ENCODE results near the gene PCYOX1L. TPM values are rescaled to one million over a fixed set of nuclear protein-coding genes. Genes with fewer than 3 reads are reported as not detected.

PCYOX1L gene
- total and polyA plus RNA-seq, 10 donors = 5.4 to 13.0 (median 7.9) TPM

GRCh38 chr5:149323210-149323609 lies 34.6 kb upstream of the PCYOX1L start:
- H3K4me1 ChIP-seq = peaks cover 0 to 8% (median 0%) of the 10 kb centered on the region in 6 donors
- H3K36me3 ChIP-seq = peaks cover 0 to 25% (median 0%) of the 10 kb centered on the region in 6 donors
- TF ChIP-seq POLR2AphosphoS5 (IDR thresholded peaks at IDR 0.05) (no peak), CTCF (IDR thresholded peaks at IDR 0.05 in 8 of 11, conservative IDR thresholded peaks at IDR 0.05 in 3 of 11) (no peak), POLR2A (IDR thresholded peaks at IDR 0.05) (no peak)
- intact Hi-C loops (cut with DNase I; ENCODE audit: low total_unique reads) = no loop called here
- no peak for DNase-seq
- peaks cover 0 to 6% (median 0%) of the 10 kb centered on the region in 8 donors for H3K9me3 ChIP-seq
- H3K27ac ChIP-seq = no peak overlapping the region
- H3K4me3 ChIP-seq = no peak overlapping the region
- H3K27me3 ChIP-seq (replicated peaks in 1 of 7) = no peaks in the 10 kb centered on the region

GRCh38 chr5:149323621-149324205 lies 34.1 kb upstream of the PCYOX1L start:
- Histone ChIP-seq H3K36me3 (peaks cover 0 to 25% (median 0%) of the 10 kb centered on the region in 6 donors), H3K27me3 (replicated peaks in 1 of 7) (no peaks in the 10 kb centered on the region), H3K9me3 (peaks cover 0 to 6% (median 0%) of the 10 kb centered on the region in 8 donors), H3K4me3 (no peak overlapping the region), H3K4me1 (peaks cover 0 to 8% (median 0%) of the 10 kb centered on the region in 6 donors), H3K27ac (no peak overlapping the region)
- TF ChIP-seq POLR2AphosphoS5 (IDR thresholded peaks at IDR 0.05) = no peak
- no peak for TF ChIP-seq CTCF (IDR thresholded peaks at IDR 0.05 in 8 of 11, conservative IDR thresholded peaks at IDR 0.05 in 3 of 11)
- no peak for TF ChIP-seq POLR2A (IDR thresholded peaks at IDR 0.05)
- 59 to 99% (median 85%) methylated on average over 2 of the region's 2 CpGs for WGBS, 5 donors
- no peak for DNase-seq
- intact Hi-C loops (cut with DNase I; ENCODE audit: low total_unique reads) = no loop called here

- 77 to 100% (median 93%) methylated on average over 2 of the region's 2 CpGs for WGBS, 5 donors
- DNase-seq = no peak
- peaks cover 0 to 25% (median 0%) of the 10 kb centered on the region in 6 donors for H3K36me3 ChIP-seq
- no peak overlapping the region for H3K4me3 ChIP-seq
- peaks cover 0 to 6% (median 0%) of the 10 kb centered on the region in 8 donors for H3K9me3 ChIP-seq
- no peaks in the 10 kb centered on the region for H3K27me3 ChIP-seq (replicated peaks in 1 of 7)
- intact Hi-C loops (cut with DNase I; ENCODE audit: low total_unique reads) = no loop called here
- H3K27ac ChIP-seq = no peak overlapping the region
- H3K4me1 ChIP-seq = peaks cover 0 to 8% (median 0%) of the 10 kb centered on the region in 6 donors
- no peak for TF ChIP-seq POLR2A (IDR thresholded peaks at IDR 0.05)
- no peak for TF ChIP-seq CTCF (IDR thresholded peaks at IDR 0.05 in 8 of 11, conservative IDR thresholded peaks at IDR 0.05 in 3 of 11)
- no peak for TF ChIP-seq POLR2AphosphoS5 (IDR thresholded peaks at IDR 0.05)
Measured at GRCh38 chr5:149324641-149325040, 33.2 kb upstream of the PCYOX1L start.

GRCh38 chr5:149325166-149325735 lies 32.6 kb upstream of the PCYOX1L start:
- H3K27ac ChIP-seq = no peak overlapping the region
- intact Hi-C loops (cut with DNase I; ENCODE audit: low total_unique reads) = no loop called here
- no peaks in the 10 kb centered on the region for H3K27me3 ChIP-seq (replicated peaks in 1 of 7)
- peaks cover 0 to 8% (median 0%) of the 10 kb centered on the region in 6 donors for H3K4me1 ChIP-seq
- TF ChIP-seq POLR2A (IDR thresholded peaks at IDR 0.05) = no peak
- TF ChIP-seq CTCF (IDR thresholded peaks at IDR 0.05 in 8 of 11, conservative IDR thresholded peaks at IDR 0.05 in 3 of 11) = no peak
- no peak for TF ChIP-seq POLR2AphosphoS5 (IDR thresholded peaks at IDR 0.05)
- no peak overlapping the region for H3K4me3 ChIP-seq
- H3K9me3 ChIP-seq = peaks cover 0 to 6% (median 0%) of the 10 kb centered on the region in 8 donors
- no peak for DNase-seq
- peaks cover 0 to 25% (median 0%) of the 10 kb centered on the region in 6 donors for H3K36me3 ChIP-seq

All from spleen (tissue), 11 donors.